OCI-LY7 (cell line): ENCODE results near the gene CFAP99.

Source experiments
- EZH2phosphoT487 ChIP-seq: fragments of 200-600 bp; sonication (generic); IDR thresholded peaks from 2 replicates; pipeline ENCODE4 v1.6.1; 2018; ENCODE audit warnings: low read depth, borderline replicate concordance, mild to moderate bottlenecking, mixed run types, antibody characterized with exemption, low read length, moderate library complexity, mixed read lengths
- TF ChIP-seq, protein P1 (sequence below): fragments of 200-600 bp; sonication (generic); conservative IDR thresholded peaks from 2 replicates; pipeline ENCODE4 v1.5.1; 2014; ENCODE audit warnings: mild to moderate bottlenecking, antibody characterized with exemption, low read length, moderate library complexity, mixed read lengths

- TF ChIP-seq, protein P1, sequence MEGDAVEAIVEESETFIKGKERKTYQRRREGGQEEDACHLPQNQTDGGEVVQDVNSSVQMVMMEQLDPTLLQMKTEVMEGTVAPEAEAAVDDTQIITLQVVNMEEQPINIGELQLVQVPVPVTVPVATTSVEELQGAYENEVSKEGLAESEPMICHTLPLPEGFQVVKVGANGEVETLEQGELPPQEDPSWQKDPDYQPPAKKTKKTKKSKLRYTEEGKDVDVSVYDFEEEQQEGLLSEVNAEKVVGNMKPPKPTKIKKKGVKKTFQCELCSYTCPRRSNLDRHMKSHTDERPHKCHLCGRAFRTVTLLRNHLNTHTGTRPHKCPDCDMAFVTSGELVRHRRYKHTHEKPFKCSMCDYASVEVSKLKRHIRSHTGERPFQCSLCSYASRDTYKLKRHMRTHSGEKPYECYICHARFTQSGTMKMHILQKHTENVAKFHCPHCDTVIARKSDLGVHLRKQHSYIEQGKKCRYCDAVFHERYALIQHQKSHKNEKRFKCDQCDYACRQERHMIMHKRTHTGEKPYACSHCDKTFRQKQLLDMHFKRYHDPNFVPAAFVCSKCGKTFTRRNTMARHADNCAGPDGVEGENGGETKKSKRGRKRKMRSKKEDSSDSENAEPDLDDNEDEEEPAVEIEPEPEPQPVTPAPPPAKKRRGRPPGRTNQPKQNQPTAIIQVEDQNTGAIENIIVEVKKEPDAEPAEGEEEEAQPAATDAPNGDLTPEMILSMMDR, result no peak
- TF ChIP-seq EZH2phosphoT487, result no peak
Observed at GRCh38 chr4:2487632-2488031, 68.9 kb downstream of the CFAP99 start.
